Measurements from ENCODE around the gene AUTS2.

- no peak for TF ChIP-seq BHLHE40 (IDR thresholded peaks at IDR 0.05; ENCODE audit: borderline replicate concordance)
- TF ChIP-seq ARNT (IDR thresholded peaks at IDR 0.05), result no peak
- no peak for TF ChIP-seq ELF4 (IDR thresholded peaks at IDR 0.05)
These were observed 21.1 kb upstream of the AUTS2 start for GRCh38 chr7:69577221-69577620.
